MV-4-11 (cell line): ENCODE measurements around the gene KCND2.

Experiments
- DNase-seq: peaks from one replicate; lab custom pipeline; 2025; lab: John Stamatoyannopoulos, UW

Gene KCND2

GRCh38 chr7:120412139-120413050 lies 139.4 kb downstream of the KCND2 start:
- DNase-seq, result no peak

GRCh38 chr7:120413164-120413563 lies 140.2 kb downstream of the KCND2 start:
- no peak for DNase-seq

- no peak for DNase-seq
Measured at GRCh38 chr7:120417244-120417979, 144.4 kb downstream of the KCND2 start.

- DNase-seq, result no peak
Measured at GRCh38 chr7:120421151-120421651, 148.2 kb downstream of the KCND2 start.

- DNase-seq, result no peak
Measured at GRCh38 chr7:120431016-120431415, 158.0 kb downstream of the KCND2 start.

GRCh38 chr7:120436487-120437060 lies 163.6 kb downstream of the KCND2 start:
- no peak for DNase-seq

- no peak for DNase-seq
Measured at GRCh38 chr7:120441850-120442249, 168.9 kb downstream of the KCND2 start.

- DNase-seq, result no peak
Measured at GRCh38 chr7:120442838-120443237, 169.9 kb downstream of the KCND2 start.

- DNase-seq, result no peak
Measured at GRCh38 chr7:120444650-120445049, 171.7 kb downstream of the KCND2 start.

GRCh38 chr7:120445276-120445675 lies 172.3 kb downstream of the KCND2 start:
- DNase-seq, result no peak

- DNase-seq, result no peak
Measured at GRCh38 chr7:120452665-120453064, 179.7 kb downstream of the KCND2 start.

GRCh38 chr7:120456699-120457098 lies 183.7 kb downstream of the KCND2 start:
- DNase-seq, result no peak

GRCh38 chr7:120460949-120461348 lies 188.0 kb downstream of the KCND2 start:
- no peak for DNase-seq

GRCh38 chr7:120462991-120463390 lies 190.0 kb downstream of the KCND2 start:
- DNase-seq, result no peak

GRCh38 chr7:120464104-120464503 lies 191.1 kb downstream of the KCND2 start:
- DNase-seq, result no peak

- no peak for DNase-seq
Measured at GRCh38 chr7:120467676-120468075, 194.7 kb downstream of the KCND2 start.

GRCh38 chr7:120468611-120469010 lies 195.6 kb downstream of the KCND2 start:
- no peak for DNase-seq

- no peak for DNase-seq
Measured at GRCh38 chr7:120472892-120473291, 199.9 kb downstream of the KCND2 start.

- no peak for DNase-seq
Measured at GRCh38 chr7:120473352-120473751, 200.4 kb downstream of the KCND2 start.

- DNase-seq, result no peak
Measured at GRCh38 chr7:120475994-120476393, 203.0 kb downstream of the KCND2 start.

GRCh38 chr7:120480472-120480871 lies 207.5 kb downstream of the KCND2 start:
- DNase-seq, result no peak

- DNase-seq, result no peak
Measured at GRCh38 chr7:120480930-120481329, 208.0 kb downstream of the KCND2 start.

- no peak for DNase-seq
Measured at GRCh38 chr7:120486164-120486563, 213.2 kb downstream of the KCND2 start.
